Gastrocnemius medialis (tissue), 4 donors: ENCODE measurements around the gene ZCCHC14. TPM values are rescaled to one million over a fixed set of nuclear protein-coding genes. Genes with fewer than 3 reads are reported as not detected.

Experiments used
- ATAC-seq, 2 donors: fragments of 150-250 bp; one replicate each; pipeline ENCODE4 v1.9.1; 2016
- DNase-seq, 2 donors: peaks; one replicate each; pipeline ENCODE4 v3.0.0-alpha.2; 2019
- H3K27ac ChIP-seq, 4 donors: fragments of 200-600 bp; sonication (generic); 1 replicate in 1 of 4; 2 replicates in 3 of 4; pipeline ENCODE4 v1.5.1; 2016 to 2018; ENCODE audit warnings: mild to moderate bottlenecking in 2 of 4, moderate library complexity in 1 of 4
- H3K27me3 ChIP-seq, 3 donors: fragments of 200-600 bp; sonication (generic) in 2 of 3; 1 replicate in 1 of 3; 2 replicates in 2 of 3; pipeline versions ENCODE4 v1.5.1 to v1.6.0; 2016 to 2019; ENCODE audit warnings: mild to moderate bottlenecking in 1 of 3, moderate library complexity in 1 of 3
- H3K36me3 ChIP-seq, 2 donors: fragments of 200-600 bp; sonication (generic) in 1 of 2; one replicate each; pipeline ENCODE4 v1.5.1; 2017 to 2018
- H3K4me1 ChIP-seq, 2 donors: fragments of 200-600 bp; sonication (generic) in 1 of 2; one replicate each; pipeline ENCODE4 v1.5.1; 2016 to 2017; ENCODE audit warnings: mild to moderate bottlenecking in 2 of 2
- H3K4me3 ChIP-seq, 4 donors: fragments of 200-600 bp; sonication (generic) in 3 of 4; 1 replicate in 1 of 4; 2 replicates in 3 of 4; pipeline ENCODE4 v1.5.1; 2016 to 2019; ENCODE audit warnings: mild to moderate bottlenecking in 2 of 4
- H3K9me3 ChIP-seq, 3 donors: fragments of 200-600 bp; sonication (generic) in 2 of 3; 1 replicate in 1 of 3; 2 replicates in 2 of 3; pipeline ENCODE4 v1.5.1; 2016 to 2019
- POLR2A ChIP-seq, 2 donors: fragments of 450-650 bp; IDR thresholded peaks; one replicate each; pipeline ENCODE4 v1.6.1; 2017; ENCODE audit warnings: antibody characterized with exemption in 2 of 2, mild to moderate bottlenecking in 2 of 2, moderate library complexity in 2 of 2
- in situ Hi-C, 4 donors: fragments of 200-750 bp; cut with MboI; loops; one replicate each; pipeline versions ENCODE4 v1.15.0 to v1.8.0; 2017; ENCODE audit warnings: low sequenced_read_pairs in 4 of 4
- intact Hi-C: fragments of 100-400 bp; cut with DNase I; formaldehyde crosslinking; loops from one replicate; pipeline ENCODE4 v1.15.1; 2023; ENCODE audit warnings: low total_unique reads
- total RNA-seq, 4 donors: library from RNA; depleted of rRNA; stranded (reverse); fragments of >200 nt; gene quantifications; one replicate each; pipeline versions ENCODE4 v1.1.0 to v1.2.3, GENCODE V29; 2016
- TF ChIP-seq, protein P1 (sequence below), 5 experiments: fragments of 450-650 bp in 3 of 5; fragments of 200-600 bp in 2 of 5; sonication (generic) in 2 of 5; IDR thresholded peaks in 4 of 5; conservative IDR thresholded peaks in 1 of 5; 1 replicate in 4 of 5; 2 replicates in 1 of 5; pipeline ENCODE4 v1.5.1; 2016 to 2019; ENCODE audit warnings: antibody characterized with exemption in 5 of 5, mild to moderate bottlenecking in 3 of 5, moderate library complexity in 3 of 5

ZCCHC14 gene
- total RNA-seq, 4 donors from 2014 or later, result 8.9 to 10.7 (median 9.3) TPM

DNA sequence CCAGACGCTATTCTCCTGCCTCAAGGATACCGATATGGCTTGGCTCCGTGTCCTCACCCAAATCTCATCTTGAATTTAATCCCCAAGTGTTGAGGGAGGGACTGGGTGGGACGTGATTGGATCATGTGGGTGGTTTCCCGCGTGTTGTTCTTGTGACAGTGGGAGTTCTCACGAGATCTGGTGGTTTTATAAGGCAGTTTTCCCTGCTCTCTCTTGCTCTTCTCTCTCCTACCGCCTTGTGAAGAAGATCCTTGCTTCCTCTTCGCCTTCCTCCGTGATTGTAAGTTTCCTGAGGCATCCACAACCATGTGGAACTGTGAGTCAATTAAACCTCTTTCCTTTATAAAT is 43.9 kb upstream of the ZCCHC14 start:
- in situ Hi-C loops (no loop called here), intact Hi-C loops (no loop called here)
- no peaks in the 10 kb centered on the region for H3K36me3 ChIP-seq
- H3K9me3 ChIP-seq, result peaks cover 0 to 7% (median 0%) of the 10 kb centered on the region in 3 donors
- H3K4me3 ChIP-seq, result no peak overlapping the region
- ATAC-seq (no peak), DNase-seq (no peak)
- H3K27me3 ChIP-seq, result peaks cover 12 to 24% (median 19%) of the 10 kb centered on the region in 3 donors
- H3K27ac ChIP-seq, result no peak overlapping the region
- TF ChIP-seq, protein P1, sequence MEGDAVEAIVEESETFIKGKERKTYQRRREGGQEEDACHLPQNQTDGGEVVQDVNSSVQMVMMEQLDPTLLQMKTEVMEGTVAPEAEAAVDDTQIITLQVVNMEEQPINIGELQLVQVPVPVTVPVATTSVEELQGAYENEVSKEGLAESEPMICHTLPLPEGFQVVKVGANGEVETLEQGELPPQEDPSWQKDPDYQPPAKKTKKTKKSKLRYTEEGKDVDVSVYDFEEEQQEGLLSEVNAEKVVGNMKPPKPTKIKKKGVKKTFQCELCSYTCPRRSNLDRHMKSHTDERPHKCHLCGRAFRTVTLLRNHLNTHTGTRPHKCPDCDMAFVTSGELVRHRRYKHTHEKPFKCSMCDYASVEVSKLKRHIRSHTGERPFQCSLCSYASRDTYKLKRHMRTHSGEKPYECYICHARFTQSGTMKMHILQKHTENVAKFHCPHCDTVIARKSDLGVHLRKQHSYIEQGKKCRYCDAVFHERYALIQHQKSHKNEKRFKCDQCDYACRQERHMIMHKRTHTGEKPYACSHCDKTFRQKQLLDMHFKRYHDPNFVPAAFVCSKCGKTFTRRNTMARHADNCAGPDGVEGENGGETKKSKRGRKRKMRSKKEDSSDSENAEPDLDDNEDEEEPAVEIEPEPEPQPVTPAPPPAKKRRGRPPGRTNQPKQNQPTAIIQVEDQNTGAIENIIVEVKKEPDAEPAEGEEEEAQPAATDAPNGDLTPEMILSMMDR (IDR thresholded peaks at IDR 0.05 in 4 of 5, conservative IDR thresholded peaks at IDR 0.05 in 1 of 5), result no peak
- TF ChIP-seq POLR2A (IDR thresholded peaks at IDR 0.05), result no peak
- no peaks in the 10 kb centered on the region for H3K4me1 ChIP-seq

DNA sequence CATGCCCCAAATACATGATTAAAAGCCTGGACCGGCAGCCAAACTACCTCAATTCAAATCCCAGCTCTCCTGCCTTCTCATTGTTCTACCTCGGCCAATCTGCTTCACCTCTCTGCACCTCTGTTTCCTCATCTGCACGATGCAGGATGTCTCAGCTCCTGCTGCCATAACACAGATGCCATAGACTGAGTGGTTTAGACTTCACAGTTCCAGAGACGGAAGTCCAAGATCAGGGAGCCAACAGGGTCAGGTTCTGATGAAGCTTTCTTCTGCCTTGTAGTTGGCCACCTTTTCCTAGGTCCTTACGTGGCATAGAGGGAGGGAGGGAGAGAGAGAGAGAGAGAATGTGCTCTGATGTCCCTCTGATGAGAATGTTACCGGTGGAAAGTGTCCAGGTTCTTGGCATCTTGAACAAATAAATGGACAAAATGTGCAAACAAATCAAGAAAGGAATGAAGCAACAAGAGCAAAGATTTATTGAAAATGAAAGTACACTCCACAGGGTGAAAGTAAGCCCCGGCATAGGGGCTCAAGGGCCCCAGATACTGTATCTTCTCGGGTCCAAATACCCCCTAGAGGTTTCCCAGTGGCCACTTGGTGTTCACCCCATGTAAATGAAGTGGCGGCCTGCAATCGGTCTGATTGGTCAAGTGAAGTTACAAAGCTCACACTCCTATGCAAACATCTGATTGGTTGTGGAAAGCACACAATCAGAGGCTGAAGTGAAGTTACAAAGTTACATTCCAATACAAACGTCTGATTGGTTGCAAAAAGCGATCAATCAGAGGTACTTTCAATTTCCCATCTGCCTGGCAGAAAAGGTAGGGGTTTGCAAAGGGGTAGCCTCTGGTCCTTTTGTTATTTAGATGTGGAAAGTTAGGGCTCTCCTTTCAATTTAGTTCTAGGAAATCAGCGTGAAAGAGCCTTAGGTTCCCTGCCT is 43.3 kb upstream of the ZCCHC14 start:
- in situ Hi-C loops (no loop called here), intact Hi-C loops (no loop called here)
- H3K36me3 ChIP-seq, result no peaks in the 10 kb centered on the region
- ATAC-seq (no peak), DNase-seq (no peak)
- no peak for TF ChIP-seq POLR2A (IDR thresholded peaks at IDR 0.05)
- TF ChIP-seq, protein P1 (IDR thresholded peaks at IDR 0.05 in 4 of 5, conservative IDR thresholded peaks at IDR 0.05 in 1 of 5), result no peak
- peaks cover 0 to 7% (median 0%) of the 10 kb centered on the region in 3 donors for H3K9me3 ChIP-seq
- H3K4me1 ChIP-seq, result no peaks in the 10 kb centered on the region
- H3K27me3 ChIP-seq, result peaks cover 10 to 23% (median 13%) of the 10 kb centered on the region in 3 donors
- H3K27ac ChIP-seq, result no peak overlapping the region
- no peak overlapping the region for H3K4me3 ChIP-seq

DNA sequence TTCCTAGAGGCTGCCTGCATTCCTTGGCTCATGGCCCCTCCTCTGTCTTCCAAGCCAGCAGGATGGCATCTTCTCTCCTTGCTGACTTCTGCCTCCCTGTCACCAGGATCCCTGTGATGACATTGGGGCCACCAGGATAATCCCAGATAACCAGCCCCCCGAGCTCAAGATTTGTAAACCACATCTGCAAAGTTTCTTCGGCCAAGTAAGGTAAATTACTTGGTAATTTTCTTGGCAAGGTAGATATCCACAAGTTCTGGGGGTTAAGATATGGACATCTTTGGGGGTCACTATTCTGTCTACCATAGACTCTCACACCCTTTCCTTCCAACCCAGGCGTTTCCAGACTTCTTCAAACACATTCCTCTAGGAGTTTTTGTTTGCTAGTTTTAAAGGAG is 42.6 kb upstream of the ZCCHC14 start:
- Histone ChIP-seq H3K9me3 (peaks cover 0 to 7% (median 0%) of the 10 kb centered on the region in 3 donors), H3K36me3 (no peaks in the 10 kb centered on the region), H3K27me3 (peaks cover 6 to 17% (median 6%) of the 10 kb centered on the region in 3 donors), H3K4me1 (no peaks in the 10 kb centered on the region), H3K27ac (no peak overlapping the region), H3K4me3 (no peak overlapping the region)
- ATAC-seq (no peak), DNase-seq (no peak)
- TF ChIP-seq, protein P1 (IDR thresholded peaks at IDR 0.05 in 4 of 5, conservative IDR thresholded peaks at IDR 0.05 in 1 of 5), result no peak
- TF ChIP-seq POLR2A (IDR thresholded peaks at IDR 0.05), result no peak
- in situ Hi-C loops, result no loop called here
- intact Hi-C loops, result no loop called here

DNA sequence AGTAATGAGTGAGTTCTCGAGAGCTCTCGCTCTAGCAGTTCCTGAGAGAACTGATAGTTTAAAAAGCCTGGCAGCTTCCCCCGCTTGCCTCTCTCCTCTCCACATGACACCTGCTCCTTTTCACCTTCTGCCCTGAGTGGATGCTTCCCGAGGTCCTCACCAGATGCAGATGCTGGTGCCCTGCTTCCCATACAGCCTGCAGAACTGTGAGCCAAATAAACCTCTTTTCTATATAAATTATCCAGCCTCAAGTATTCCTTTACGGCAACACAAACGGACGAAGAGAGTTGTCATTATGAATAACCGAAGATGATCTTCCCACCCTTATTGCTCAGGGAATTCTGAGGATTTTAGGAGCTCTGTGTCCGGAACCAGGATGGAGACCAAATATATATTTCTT is 41.9 kb upstream of the ZCCHC14 start:
- intact Hi-C loops (no loop called here), in situ Hi-C loops (no loop called here)
- TF ChIP-seq, protein P1 (IDR thresholded peaks at IDR 0.05 in 4 of 5, conservative IDR thresholded peaks at IDR 0.05 in 1 of 5), result no peak
- no peak for TF ChIP-seq POLR2A (IDR thresholded peaks at IDR 0.05)
- DNase-seq (no peak), ATAC-seq (no peak)
- H3K36me3 ChIP-seq, result no peaks in the 10 kb centered on the region
- H3K4me3 ChIP-seq, result no peak overlapping the region
- peaks cover 0 to 10% (median 0%) of the 10 kb centered on the region in 3 donors for H3K27me3 ChIP-seq
- peaks cover 0 to 7% (median 0%) of the 10 kb centered on the region in 3 donors for H3K9me3 ChIP-seq
- H3K4me1 ChIP-seq, result no peaks in the 10 kb centered on the region
- H3K27ac ChIP-seq, result no peak overlapping the region
